Smooth muscle cell of the brain vasculature (primary cell): Measurements from ENCODE around the gene PLAAT4.
"Not testable (repeated sequence)": the region's sequence is repeated elsewhere in the genome, so short reads cannot be mapped to it uniquely, and the experiment has no call there.

Experiments used
- DNase-seq: peaks from one replicate; pipeline ENCODE4 v3.0.0-alpha.2; 2012; ENCODE audit warnings: low read depth, low spot score

The PLAAT4 gene

GRCh38 chr11:63510360-63511047 lies 26.1 kb upstream of the PLAAT4 start:
- peak; percentile 69 for DNase-seq

GRCh38 chr11:63511048-63511748 lies 25.4 kb upstream of the PLAAT4 start:
- DNase-seq: no peak

GRCh38 chr11:63512816-63513215 lies 23.8 kb upstream of the PLAAT4 start:
- no peak for DNase-seq

GRCh38 chr11:63516109-63516508 lies 20.5 kb upstream of the PLAAT4 start:
- DNase-seq: no peak

GRCh38 chr11:63517156-63517555 lies 19.5 kb upstream of the PLAAT4 start:
- no peak for DNase-seq

- peak; percentile 74 for DNase-seq
These were observed 18.1 kb upstream of the PLAAT4 start for GRCh38 chr11:63518548-63518947.

- DNase-seq: no peak
These were observed 15.9 kb upstream of the PLAAT4 start for GRCh38 chr11:63520606-63521170.

GRCh38 chr11:63521896-63522295 lies 14.7 kb upstream of the PLAAT4 start:
- DNase-seq: no peak

GRCh38 chr11:63523151-63523550 lies 13.5 kb upstream of the PLAAT4 start:
- no peak for DNase-seq

- DNase-seq: no peak
These were observed 8.9 kb upstream of the PLAAT4 start for GRCh38 chr11:63527667-63528066.

- DNase-seq: not testable (repeated sequence)
These were observed 8.5 kb upstream of the PLAAT4 start for GRCh38 chr11:63528156-63528555.

- not testable (repeated sequence) for DNase-seq
These were observed 7.8 kb upstream of the PLAAT4 start for GRCh38 chr11:63528729-63529278.

- DNase-seq: not testable (repeated sequence)
These were observed 7.2 kb upstream of the PLAAT4 start for GRCh38 chr11:63529373-63529772.

GRCh38 chr11:63530021-63530420 lies 6.6 kb upstream of the PLAAT4 start:
- DNase-seq: no peak

GRCh38 chr11:63531074-63531792 lies 5.4 kb upstream of the PLAAT4 start:
- DNase-seq: peak; percentile 57

- no peak for DNase-seq
These were observed 4.5 kb upstream of the PLAAT4 start for GRCh38 chr11:63532117-63532516.

- no peak for DNase-seq
These were observed 3.7 kb upstream of the PLAAT4 start for GRCh38 chr11:63532799-63533475.

- DNase-seq: no peak
These were observed 2.5 kb upstream of the PLAAT4 start for GRCh38 chr11:63534076-63534475.

- no peak for DNase-seq
These were observed 1.6 kb upstream of the PLAAT4 start for GRCh38 chr11:63534895-63535461.

GRCh38 chr11:63535734-63536133 lies 874 bp upstream of the PLAAT4 start:
- DNase-seq: no peak
